IMR-90 (cell line): ENCODE measurements around the gene TDP2. TPM values are rescaled to one million over a fixed set of nuclear protein-coding genes. Genes with fewer than 3 reads are reported as not detected.
A peak's percentile ranks its signal among the peaks of the same experiment; 100 is the strongest.

Source experiments
- ATAC-seq: fragments of 200-7000 bp; cut with Tn5 transposase; 2 replicates; pipeline ENCODE4 v1.9.1; 2020; ENCODE audit warnings: low read depth, mild to moderate bottlenecking, moderate library complexity
- BruUV-seq: library from RNA; stranded (reverse); fragments of 400-500 nt; replicated peaks from 2 replicates; lab custom pipeline; 2021; lab: Mats Ljungman, UMichigan
- CTCF ChIA-PET: fragments of 300-600 bp; formaldehyde crosslinking; extraction: SDS; loops from one replicate; lab custom pipeline; 2021; ENCODE audit warnings: antibody characterized with exemption; lab: Yijun Ruan, JAX
- POLR2A ChIA-PET: fragments of 300-600 bp; sonication (Branson Sonifier 250); formaldehyde crosslinking; loops from one replicate; lab custom pipeline; 2022; ENCODE audit warnings: antibody characterized with exemption; ENCODE audit not compliant: unreplicated experiment; lab: Charles Lee
- DNase-seq: peaks from one replicate; pipeline ENCODE4 v3.0.0; 2013
- H2AFZ ChIP-seq: replicated peaks from 2 replicates; pipeline ENCODE3; 2013; ENCODE audit warnings: low read length, mild to moderate bottlenecking; ENCODE audit not compliant: poor library complexity
- H2AK5ac ChIP-seq: 2 replicates; pipeline ENCODE4 v1.6.1; 2013; ENCODE audit warnings: low read depth, low read length, inconsistent platforms
- H2AK9ac ChIP-seq: replicated peaks from 2 replicates; pipeline ENCODE3; 2013; ENCODE audit warnings: mild to moderate bottlenecking, low read depth, low read length, moderate library complexity; ENCODE audit not compliant: poor library complexity
- H2BK120ac ChIP-seq: 2 replicates; pipeline ENCODE4 v1.6.1; 2013; ENCODE audit warnings: low read depth, low read length, inconsistent platforms
- H2BK15ac ChIP-seq: 3 replicates; pipeline ENCODE4 v1.6.1; 2013; ENCODE audit warnings: low read depth, low read length, inconsistent platforms
- H2BK20ac ChIP-seq: 2 replicates; pipeline ENCODE4 v1.6.1; 2013; ENCODE audit warnings: low read depth, mild to moderate bottlenecking, inconsistent platforms, low read length, moderate library complexity
- H2BK5ac ChIP-seq: 2 replicates; pipeline ENCODE4 v1.6.1; 2013; ENCODE audit warnings: mild to moderate bottlenecking, low read depth, low read length, inconsistent platforms; ENCODE audit not compliant: poor library complexity, severe bottlenecking
- H3K14ac ChIP-seq: replicated peaks from 2 replicates; pipeline ENCODE4 v1.6.1; 2013; ENCODE audit warnings: low read depth, low read length, inconsistent platforms
- H3K18ac ChIP-seq: 2 replicates; pipeline ENCODE4 v1.6.1; 2013; ENCODE audit warnings: low read depth, low read length, control low read depth
- H3K23ac ChIP-seq: 2 replicates; pipeline ENCODE4 v1.6.1; 2013; ENCODE audit warnings: low read depth, low read length, inconsistent platforms
- H3K27ac ChIP-seq: 2 replicates; pipeline ENCODE4 v1.5.1; 2013; ENCODE audit warnings: mild to moderate bottlenecking, control low read depth, low read length; ENCODE audit not compliant: insufficient read depth
- H3K27me3 ChIP-seq: 2 replicates; pipeline ENCODE4 v1.6.1; 2013; ENCODE audit warnings: low read length; ENCODE audit not compliant: control insufficient read depth, insufficient read depth
- H3K36me3 ChIP-seq: 2 replicates; pipeline ENCODE4 v1.6.1; 2013; ENCODE audit warnings: low read length, mixed read lengths; ENCODE audit not compliant: control insufficient read depth, insufficient read depth
- H3K4ac ChIP-seq: 2 replicates; pipeline ENCODE4 v1.6.1; 2013; ENCODE audit warnings: low read depth, low read length, inconsistent platforms
- H3K4me1 ChIP-seq: 2 replicates; pipeline ENCODE4 v1.6.1; 2013; ENCODE audit warnings: low read length, mixed read lengths; ENCODE audit not compliant: control insufficient read depth, insufficient read depth
- H3K4me2 ChIP-seq: 2 replicates; pipeline ENCODE4 v1.6.1; 2013; ENCODE audit warnings: low read depth, mild to moderate bottlenecking, control low read depth, low read length, moderate library complexity
- H3K4me3 ChIP-seq: 2 replicates; pipeline ENCODE4 v1.5.1; 2013; ENCODE audit warnings: low read depth, mild to moderate bottlenecking, control low read depth, low read length, moderate library complexity; ENCODE audit not compliant: insufficient read depth
- H3K56ac ChIP-seq: 2 replicates; pipeline ENCODE4 v1.6.1; 2013; ENCODE audit warnings: low read length, inconsistent platforms; ENCODE audit not compliant: insufficient read depth; ENCODE audit errors: extremely low read depth
- H3K79me1 ChIP-seq, 2 experiments: 2 replicates each; pipeline ENCODE4 v1.6.1; 2013; ENCODE audit warnings: low read length in 2 of 2, inconsistent platforms in 1 of 2, low read depth in 1 of 2
- H3K9ac ChIP-seq: 2 replicates; pipeline ENCODE4 v1.6.1; 2013; ENCODE audit warnings: low read depth, low read length, control low read depth
- H3K9me1 ChIP-seq: 2 replicates; pipeline ENCODE4 v1.6.1; 2013; ENCODE audit warnings: low read length, inconsistent platforms; ENCODE audit not compliant: insufficient read depth
- H3K9me3 ChIP-seq: 2 replicates; pipeline ENCODE4 v1.6.1; 2013; ENCODE audit warnings: low read length; ENCODE audit not compliant: control insufficient read depth, insufficient read depth
- H4K20me1 ChIP-seq: 2 replicates; pipeline ENCODE4 v1.6.1; 2013; ENCODE audit warnings: low read length, inconsistent platforms; ENCODE audit not compliant: insufficient read depth
- H4K5ac ChIP-seq: 2 replicates; pipeline ENCODE4 v1.6.1; 2013; ENCODE audit warnings: mild to moderate bottlenecking, low read depth, low read length, control low read depth
- H4K8ac ChIP-seq, 2 experiments: 2 replicates each; pipeline ENCODE4 v1.6.1; 2013; ENCODE audit warnings: low read depth in 2 of 2, low read length in 2 of 2, control low read depth in 1 of 2, inconsistent platforms in 1 of 2
- H4K91ac ChIP-seq: 2 replicates; pipeline ENCODE4 v1.6.1; 2013; ENCODE audit warnings: low read depth, low read length, inconsistent platforms; ENCODE audit not compliant: insufficient read depth
- BHLHE40 ChIP-seq: fragments of 150-350 bp; IDR thresholded peaks from 2 replicates; pipeline ENCODE4 v1.6.1; 2016; ENCODE audit warnings: mild to moderate bottlenecking, low read depth, low read length
- CEBPB ChIP-seq: IDR thresholded peaks from 2 replicates; pipeline ENCODE4 v1.6.1; 2012; ENCODE audit warnings: low read depth, low read length, improper control_type of control experiment
- CHD1 ChIP-seq: IDR thresholded peaks from 2 replicates; pipeline ENCODE4 v1.6.1; 2012; ENCODE audit warnings: low read depth, low read length, improper control_type of control experiment
- FOS ChIP-seq: fragments of 150-350 bp; IDR thresholded peaks from 2 replicates; pipeline ENCODE4 v1.6.1; 2016; ENCODE audit warnings: low read depth, low read length
- MAFK ChIP-seq: IDR thresholded peaks from 2 replicates; pipeline ENCODE4 v1.6.1; 2012; ENCODE audit warnings: low read depth, low read length, improper control_type of control experiment
- MAZ ChIP-seq: IDR thresholded peaks from 2 replicates; pipeline ENCODE4 v1.6.1; 2012; ENCODE audit warnings: low read depth, mild to moderate bottlenecking, low read length, improper control_type of control experiment, moderate library complexity, borderline replicate concordance
- MXI1 ChIP-seq: IDR thresholded peaks from 2 replicates; pipeline ENCODE4 v1.6.1; 2012; ENCODE audit warnings: low read depth, mild to moderate bottlenecking, low read length, moderate library complexity, borderline replicate concordance
- NFE2L2 ChIP-seq: fragments of 150-350 bp; IDR thresholded peaks from 2 replicates; pipeline ENCODE4 v1.6.1; 2016; ENCODE audit warnings: low read depth, mild to moderate bottlenecking, low read length
- POLR2A ChIP-seq: IDR thresholded peaks from 2 replicates; pipeline ENCODE4 v1.6.1; 2012; ENCODE audit warnings: mild to moderate bottlenecking, low read depth, low read length
- RAD21 ChIP-seq: IDR thresholded peaks from 2 replicates; pipeline ENCODE4 v1.6.1; 2012; ENCODE audit warnings: low read length, improper control_type of control experiment
- RCOR1 ChIP-seq: IDR thresholded peaks from 2 replicates; pipeline ENCODE4 v1.6.1; 2012; ENCODE audit warnings: mild to moderate bottlenecking, low read length, improper control_type of control experiment; ENCODE audit not compliant: insufficient replicate concordance
- RFX5 ChIP-seq: IDR thresholded peaks from 2 replicates; pipeline ENCODE4 v1.8.0; 2012; ENCODE audit warnings: low read depth, mild to moderate bottlenecking, low read length, moderate library complexity
- SMC3 ChIP-seq: fragments of 150-350 bp; IDR thresholded peaks from 2 replicates; pipeline ENCODE4 v1.6.1; 2016; ENCODE audit warnings: low read depth, mild to moderate bottlenecking, antibody characterized with exemption, low read length, moderate library complexity
- WGBS, 2 experiments: methylation state at CpG; one replicate each; pipeline versions ENCODE4 v1.1.5 to v1.1.7; 2013; ENCODE audit warnings: missing lambda C conversion rate in 2 of 2; ENCODE audit not compliant: insufficient read length in 1 of 2; ENCODE audit errors: extremely low coverage in 2 of 2; 5-methylcytosine and 5-hydroxymethylcytosine counted together
- dilution Hi-C: fragments of 300-500 bp; cut with HindIII; formaldehyde crosslinking; loops from one replicate; pipeline ENCODE4 v1.14.3; 2018; ENCODE audit warnings: low sequenced_read_pairs; ENCODE audit not compliant: unreplicated experiment
- in situ Hi-C: fragments of 300-500 bp; cut with MboI; formaldehyde crosslinking; loops from 3 replicates; pipeline ENCODE4 v1.14.3; 2019; ENCODE audit warnings: low sequenced_read_pairs, inconsistent platforms, mixed read lengths
- intact Hi-C: fragments of 100-400 bp; cut with micrococcal nuclease; formaldehyde crosslinking; loops from 2 replicates; pipeline ENCODE4 v1.10.0; 2022
- polyA plus RNA-seq, 3 experiments: library from polyadenylated mRNA; depleted of rRNA; stranded (reverse); fragments of >200 nt; gene quantifications; 2 replicates each; pipeline ENCODE4 v1.2.3, GENCODE V29; 2012; ENCODE audit warnings: low replicate concordance in 1 of 3
- total RNA-seq: library from RNA; depleted of rRNA; stranded (reverse); fragments of >200 nt; gene quantifications from 2 replicates; pipeline ENCODE4 v1.2.3, GENCODE V29; 2012
- TF ChIP-seq, protein P1 (sequence below): fragments of 150-350 bp; IDR thresholded peaks from 2 replicates; pipeline ENCODE4 v1.6.1; 2017; ENCODE audit warnings: mild to moderate bottlenecking, antibody characterized with exemption, low read length, low read depth
- TF ChIP-seq, protein P2 (sequence below): fragments of 150-350 bp; IDR thresholded peaks from 2 replicates; pipeline ENCODE4 v1.6.1; 2016; ENCODE audit warnings: low read depth, mild to moderate bottlenecking, low read length, moderate library complexity, borderline replicate concordance
- TF ChIP-seq, protein P3 (sequence below): conservative IDR thresholded peaks from 2 replicates; pipeline ENCODE4 v1.5.1; 2012; ENCODE audit warnings: mild to moderate bottlenecking, low read depth, low read length, improper control_type of control experiment

The TDP2 gene
- total and polyA plus RNA-seq, 2 of the 4 experiments (the other 2 are of a cell fraction): 13.6 to 22.8 TPM

DNA sequence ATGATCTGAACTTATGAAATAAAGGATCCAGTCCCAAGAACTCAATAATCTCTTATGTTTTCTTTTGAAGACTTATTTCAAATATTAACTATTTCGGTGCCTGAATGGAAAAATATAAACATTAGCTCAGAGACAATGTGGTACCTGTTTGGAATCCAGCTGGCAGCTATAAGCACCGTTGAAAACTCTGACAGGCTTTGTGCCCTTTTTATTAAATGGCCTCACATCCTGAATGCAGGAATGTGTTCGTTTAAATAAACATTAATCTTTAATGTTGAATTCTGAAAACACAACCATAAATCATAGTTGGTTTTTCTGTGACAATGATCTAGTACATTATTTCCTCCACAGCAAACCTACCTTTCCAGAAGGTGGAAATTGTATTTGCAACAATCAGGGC is 16.3 kb downstream of the TDP2 start:
- no peak overlapping the region for H3K4me2 ChIP-seq
- H3K56ac ChIP-seq: no peak overlapping the region
- H3K27ac ChIP-seq: no peak overlapping the region
- no peak overlapping the region for H3K14ac ChIP-seq
- H3K23ac ChIP-seq: no peak overlapping the region
- intact Hi-C loops (no loop called here), dilution Hi-C loops (no loop called here), in situ Hi-C loops (no loop called here)
- BruUV-seq: TSS peak; percentile 95
- no peak overlapping the region for H2AFZ ChIP-seq
- H4K20me1 ChIP-seq: no peaks in the 10 kb centered on the region
- WGBS, 2 experiments: no CpG with 5 or more reads among the region's 3 CpGs
- no peaks in the 10 kb centered on the region for H3K9me3 ChIP-seq
- H3K9me1 ChIP-seq: no peaks in the 10 kb centered on the region
- CTCF ChIA-PET: no interaction called here
- H2AK9ac ChIP-seq: no peak overlapping the region
- TF ChIP-seq, protein P1, sequence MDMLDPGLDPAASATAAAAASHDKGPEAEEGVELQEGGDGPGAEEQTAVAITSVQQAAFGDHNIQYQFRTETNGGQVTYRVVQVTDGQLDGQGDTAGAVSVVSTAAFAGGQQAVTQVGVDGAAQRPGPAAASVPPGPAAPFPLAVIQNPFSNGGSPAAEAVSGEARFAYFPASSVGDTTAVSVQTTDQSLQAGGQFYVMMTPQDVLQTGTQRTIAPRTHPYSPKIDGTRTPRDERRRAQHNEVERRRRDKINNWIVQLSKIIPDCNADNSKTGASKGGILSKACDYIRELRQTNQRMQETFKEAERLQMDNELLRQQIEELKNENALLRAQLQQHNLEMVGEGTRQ: no peak
- TF ChIP-seq RFX5 (no peak), RAD21 (no peak), POLR2A (no peak), RCOR1 (no peak), SMC3 (no peak), MXI1 (no peak), CHD1 (no peak), MAZ (no peak), BHLHE40 (no peak), MAFK (no peak), CEBPB (no peak), NFE2L2 (no peak), FOS (no peak)
- TF ChIP-seq, protein P2, sequence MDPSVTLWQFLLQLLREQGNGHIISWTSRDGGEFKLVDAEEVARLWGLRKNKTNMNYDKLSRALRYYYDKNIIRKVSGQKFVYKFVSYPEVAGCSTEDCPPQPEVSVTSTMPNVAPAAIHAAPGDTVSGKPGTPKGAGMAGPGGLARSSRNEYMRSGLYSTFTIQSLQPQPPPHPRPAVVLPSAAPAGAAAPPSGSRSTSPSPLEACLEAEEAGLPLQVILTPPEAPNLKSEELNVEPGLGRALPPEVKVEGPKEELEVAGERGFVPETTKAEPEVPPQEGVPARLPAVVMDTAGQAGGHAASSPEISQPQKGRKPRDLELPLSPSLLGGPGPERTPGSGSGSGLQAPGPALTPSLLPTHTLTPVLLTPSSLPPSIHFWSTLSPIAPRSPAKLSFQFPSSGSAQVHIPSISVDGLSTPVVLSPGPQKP: no peak
- TF ChIP-seq, protein P3, sequence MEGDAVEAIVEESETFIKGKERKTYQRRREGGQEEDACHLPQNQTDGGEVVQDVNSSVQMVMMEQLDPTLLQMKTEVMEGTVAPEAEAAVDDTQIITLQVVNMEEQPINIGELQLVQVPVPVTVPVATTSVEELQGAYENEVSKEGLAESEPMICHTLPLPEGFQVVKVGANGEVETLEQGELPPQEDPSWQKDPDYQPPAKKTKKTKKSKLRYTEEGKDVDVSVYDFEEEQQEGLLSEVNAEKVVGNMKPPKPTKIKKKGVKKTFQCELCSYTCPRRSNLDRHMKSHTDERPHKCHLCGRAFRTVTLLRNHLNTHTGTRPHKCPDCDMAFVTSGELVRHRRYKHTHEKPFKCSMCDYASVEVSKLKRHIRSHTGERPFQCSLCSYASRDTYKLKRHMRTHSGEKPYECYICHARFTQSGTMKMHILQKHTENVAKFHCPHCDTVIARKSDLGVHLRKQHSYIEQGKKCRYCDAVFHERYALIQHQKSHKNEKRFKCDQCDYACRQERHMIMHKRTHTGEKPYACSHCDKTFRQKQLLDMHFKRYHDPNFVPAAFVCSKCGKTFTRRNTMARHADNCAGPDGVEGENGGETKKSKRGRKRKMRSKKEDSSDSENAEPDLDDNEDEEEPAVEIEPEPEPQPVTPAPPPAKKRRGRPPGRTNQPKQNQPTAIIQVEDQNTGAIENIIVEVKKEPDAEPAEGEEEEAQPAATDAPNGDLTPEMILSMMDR: no peak
- 0 out of 4 replicates have a peak, but pooled peaks cover 2 to 3% of the 10 kb centered on the region in 2 experiments for H3K79me1 ChIP-seq
- no peak overlapping the region for H4K8ac ChIP-seq
- no peak overlapping the region for H3K9ac ChIP-seq
- H2AK5ac ChIP-seq: no peak overlapping the region
- no peak overlapping the region for H3K4me3 ChIP-seq
- POLR2A ChIA-PET: no interaction called here
- no peaks in the 10 kb centered on the region for H3K4me1 ChIP-seq
- H2BK5ac ChIP-seq: no peak overlapping the region
- no peak overlapping the region for H2BK15ac ChIP-seq
- peaks cover 8% of the 10 kb centered on the region for H3K36me3 ChIP-seq
- H4K5ac ChIP-seq: no peak overlapping the region
- H2BK20ac ChIP-seq: no peak overlapping the region
- H4K91ac ChIP-seq: no peak overlapping the region
- peaks cover 2% of the 10 kb centered on the region for H3K27me3 ChIP-seq
- ATAC-seq (no peak), DNase-seq (no peak)
- H2BK120ac ChIP-seq: no peak overlapping the region
- H3K18ac ChIP-seq: no peak overlapping the region
- H3K4ac ChIP-seq: no peak overlapping the region
